HG02759 (cell line): ENCODE results near the gene HIVEP3.

Source experiments
- ATAC-seq: cut with Tn5 transposase; IDR thresholded peaks from one replicate; pipeline ENCODE4 v1.9.1; 2021; ENCODE audit warnings: mild to moderate bottlenecking, moderate library complexity; ENCODE audit not compliant: unreplicated experiment

HIVEP3 gene

DNA sequence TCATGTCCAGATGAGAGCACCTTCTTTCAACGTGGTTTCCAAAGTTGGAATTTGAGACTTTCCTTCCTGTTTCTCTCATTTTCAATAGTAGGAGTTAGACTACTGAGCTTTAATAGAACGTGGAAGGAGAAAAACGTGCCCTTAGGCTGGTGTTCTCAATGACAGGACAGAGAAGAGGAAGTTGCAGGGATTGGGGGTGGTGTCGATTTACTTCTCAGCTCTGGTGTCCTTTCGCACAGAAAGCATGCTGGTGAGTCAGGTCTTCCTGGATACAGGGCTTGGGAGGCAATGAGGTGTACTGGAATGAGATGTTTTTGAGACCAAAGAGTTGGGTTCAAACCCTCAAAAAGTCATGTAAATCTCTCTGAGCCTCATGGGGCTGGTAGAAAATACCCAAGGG, 67.1 kb downstream of the HIVEP3 start:
- ATAC-seq = no peak

DNA sequence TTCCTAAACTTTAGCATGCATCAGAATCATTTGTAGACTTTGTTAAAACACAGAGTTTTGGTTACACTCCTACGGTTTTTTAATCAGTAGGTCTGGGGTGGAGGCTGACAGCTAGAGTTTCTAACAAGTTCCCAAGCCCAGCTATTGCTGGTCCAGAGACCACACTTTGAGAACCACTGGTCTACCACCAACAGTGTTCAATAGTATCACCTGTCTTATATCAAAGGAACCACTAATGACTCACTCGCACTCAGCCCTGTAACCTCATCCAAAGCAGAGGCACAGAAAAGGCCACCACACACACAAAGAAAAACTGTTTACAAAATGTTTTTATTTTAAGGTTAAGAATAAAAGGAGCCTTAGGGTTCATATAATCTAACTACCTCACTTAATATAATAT, 68.7 kb downstream of the HIVEP3 start:
- no peak for ATAC-seq

DNA sequence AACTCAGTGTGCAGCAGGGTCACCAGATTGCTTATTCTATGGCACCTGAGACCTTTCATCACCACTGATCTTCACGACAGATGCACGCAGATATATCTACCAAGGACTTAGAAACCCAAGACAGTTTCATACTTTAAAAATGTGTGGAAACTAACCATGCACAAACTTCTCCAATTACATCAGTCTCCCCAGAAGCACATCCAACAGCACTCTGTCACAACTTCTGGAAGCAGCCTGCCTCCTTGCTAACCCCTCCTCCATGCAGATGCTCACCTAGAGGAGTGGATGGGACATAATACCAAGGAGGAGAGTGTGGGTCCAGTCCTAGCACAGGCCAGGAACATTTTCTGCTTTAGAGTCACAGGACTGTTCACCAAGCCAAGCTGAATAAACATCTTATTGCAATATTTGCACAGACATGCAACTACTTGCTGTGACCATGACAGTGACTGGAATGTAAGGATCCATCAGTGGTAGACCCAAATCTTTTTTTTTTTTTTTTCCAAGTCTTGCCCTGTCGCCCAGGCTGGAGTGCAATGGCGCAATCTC, 69.4 kb downstream of the HIVEP3 start:
- no peak for ATAC-seq

DNA sequence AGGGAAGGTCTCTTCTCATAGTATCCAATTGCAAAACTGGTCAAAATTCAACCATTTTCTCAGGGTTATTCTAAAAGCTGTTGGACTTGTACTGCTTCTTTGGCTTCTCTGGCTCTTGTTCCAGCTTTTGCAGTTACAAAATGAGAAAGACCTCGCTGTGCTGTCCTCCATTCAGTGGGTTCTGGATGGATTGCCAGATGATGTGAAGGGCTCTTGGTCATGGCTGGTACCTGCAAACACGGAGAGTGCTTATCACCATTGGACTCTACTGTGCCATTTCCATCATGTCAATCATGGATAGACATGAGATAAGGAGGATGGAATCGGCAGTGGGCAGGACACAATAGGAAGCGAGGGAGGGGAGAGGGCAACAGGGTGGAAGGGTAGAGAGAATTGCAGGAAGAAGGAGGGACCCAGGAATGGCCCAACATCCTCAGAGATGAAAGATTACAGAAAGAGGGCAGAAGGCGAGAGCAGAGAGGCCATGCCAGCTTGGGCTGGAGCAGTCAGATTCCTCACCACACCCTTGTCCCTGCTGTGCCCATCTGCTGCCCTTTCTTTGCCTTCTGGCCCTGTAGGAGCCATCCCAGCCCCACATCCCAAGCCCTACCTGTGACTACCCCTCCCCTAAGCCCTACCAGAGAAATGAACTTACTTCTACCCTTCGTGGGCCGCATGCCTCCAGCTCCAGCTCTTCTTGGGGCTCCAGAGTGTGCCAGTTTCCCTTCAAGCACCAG, 70.3 kb downstream of the HIVEP3 start:
- ATAC-seq = no peak

DNA sequence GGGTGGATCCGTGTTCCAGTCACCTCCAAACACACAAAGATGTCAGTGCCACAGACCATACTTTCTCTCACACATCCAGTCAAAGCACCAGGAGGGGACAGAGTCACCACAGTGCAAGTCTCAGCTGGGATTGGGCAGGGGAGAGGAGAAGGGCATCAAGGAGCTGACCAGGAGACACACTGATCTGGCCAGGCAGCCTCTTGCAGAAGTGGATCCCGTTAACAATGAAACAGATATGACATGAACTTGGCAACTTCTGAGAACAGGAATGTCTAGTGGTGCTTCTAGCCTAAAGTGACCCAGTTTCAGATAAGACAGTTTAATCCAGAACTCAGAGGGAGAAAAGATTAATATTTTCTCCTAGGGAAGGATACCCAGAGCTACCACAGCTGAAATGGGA, 71.0 kb downstream of the HIVEP3 start:
- no peak for ATAC-seq

DNA sequence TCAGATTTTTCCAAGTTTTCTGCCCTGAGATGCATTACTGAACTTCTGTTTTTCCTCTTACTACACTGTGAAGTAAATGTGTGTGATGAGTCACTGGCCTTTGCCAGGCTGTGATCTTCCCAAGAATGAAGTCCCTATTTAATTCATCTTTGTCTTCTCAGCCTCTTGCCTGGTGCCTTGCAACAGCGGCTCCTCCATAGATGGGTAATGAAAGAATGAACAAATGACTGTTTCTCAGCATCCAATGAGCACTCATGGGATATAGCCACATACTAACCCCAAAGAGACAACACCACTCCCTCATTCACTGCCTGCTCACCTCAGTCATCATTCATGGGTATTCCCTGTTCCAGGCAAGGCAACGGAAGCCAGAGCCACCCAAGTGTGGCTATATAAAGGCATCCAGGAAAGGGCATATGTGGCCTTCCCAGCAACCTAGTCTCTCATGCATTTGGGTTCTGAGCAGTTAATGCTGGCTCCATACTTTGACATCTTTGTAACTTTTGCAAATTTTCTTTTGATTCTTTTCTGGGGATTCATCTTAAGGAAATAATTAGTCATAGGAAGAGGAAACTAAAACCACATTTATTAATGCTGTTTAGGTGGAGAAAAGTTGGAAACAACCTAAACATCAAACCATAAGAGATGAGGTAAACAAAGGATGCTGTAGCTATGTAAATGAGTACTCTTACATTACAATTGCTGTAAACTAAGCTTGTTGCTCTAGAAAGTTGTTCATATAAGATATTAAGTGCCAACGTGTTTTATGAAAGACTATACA, 71.9 kb downstream of the HIVEP3 start:
- ATAC-seq = no peak

DNA sequence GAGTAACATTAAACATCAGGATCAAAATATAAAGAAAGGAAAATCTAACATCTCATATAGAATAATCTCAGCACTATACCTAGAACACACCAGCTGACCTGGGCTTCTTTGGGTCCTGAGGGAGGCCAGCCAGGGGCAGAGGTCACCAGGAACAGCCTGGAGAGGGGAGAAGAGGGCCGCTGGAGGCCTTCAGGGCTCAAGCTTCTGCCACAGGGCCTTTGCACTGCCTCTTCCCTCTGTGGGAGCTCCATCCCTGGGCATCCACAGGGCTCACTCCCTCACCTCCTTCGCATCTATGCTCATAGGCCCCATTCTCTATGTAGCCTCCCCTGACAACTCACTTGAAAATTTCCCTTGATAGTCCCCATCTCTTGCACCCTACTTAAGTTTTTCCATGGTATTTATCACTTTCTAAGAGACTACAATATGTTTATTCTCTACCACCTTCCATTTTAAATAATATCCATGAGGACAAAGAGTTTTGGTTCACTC, 73.9 kb downstream of the HIVEP3 start:
- no peak for ATAC-seq

DNA sequence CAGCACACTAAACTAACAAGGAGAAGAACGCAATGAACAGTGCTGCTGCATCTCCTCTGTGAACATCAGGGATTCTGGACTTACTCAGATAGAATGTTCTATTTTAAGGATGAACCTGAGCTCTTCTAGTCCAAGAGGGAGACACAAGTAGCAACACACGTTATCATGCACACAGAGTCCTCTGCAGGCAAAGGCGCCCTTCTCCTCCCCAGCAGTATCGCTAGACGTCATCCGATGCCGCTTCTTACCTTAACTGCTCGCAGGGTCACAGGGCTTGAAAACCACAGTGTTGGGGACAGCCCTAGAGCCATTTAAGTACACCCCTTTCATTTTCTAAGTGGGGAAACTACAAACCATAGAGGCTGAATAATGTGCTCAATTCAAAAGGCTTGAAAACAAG, 74.5 kb downstream of the HIVEP3 start:
- no peak for ATAC-seq

DNA sequence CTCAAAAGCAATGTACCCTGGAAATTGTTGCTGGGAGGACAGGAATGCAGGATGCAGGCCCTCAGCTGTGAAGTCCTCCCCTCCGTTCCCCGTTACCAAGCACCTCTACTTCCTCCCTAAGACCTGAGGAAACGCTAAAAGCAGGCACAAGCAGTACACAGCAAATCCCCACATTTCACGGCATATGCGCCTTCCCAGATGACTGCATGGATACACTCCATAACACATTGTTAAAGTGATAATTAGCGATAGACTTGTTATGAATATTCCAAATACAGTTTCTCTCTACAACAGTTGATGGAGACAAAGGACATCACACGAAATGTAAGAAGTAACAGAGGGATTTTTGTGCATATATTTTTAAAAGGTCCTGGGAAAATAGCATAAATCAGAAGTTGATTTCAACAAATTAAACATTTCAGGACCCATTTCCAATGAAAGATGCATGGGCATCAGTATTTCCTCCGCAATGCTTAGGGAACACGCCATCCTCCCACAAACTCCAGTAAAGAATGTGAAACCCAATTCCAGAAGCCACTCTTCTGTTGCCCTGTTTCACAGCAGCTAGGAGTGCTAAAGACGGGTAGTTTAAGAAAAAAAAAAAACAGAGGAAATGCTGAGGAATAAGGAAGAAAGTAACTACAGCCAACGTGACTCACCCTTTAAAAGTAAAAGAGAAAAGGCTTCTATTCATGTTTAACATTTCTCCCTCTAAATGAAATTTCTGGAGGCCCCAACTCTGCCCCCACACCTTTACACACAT, 75.5 kb downstream of the HIVEP3 start:
- no peak for ATAC-seq

DNA sequence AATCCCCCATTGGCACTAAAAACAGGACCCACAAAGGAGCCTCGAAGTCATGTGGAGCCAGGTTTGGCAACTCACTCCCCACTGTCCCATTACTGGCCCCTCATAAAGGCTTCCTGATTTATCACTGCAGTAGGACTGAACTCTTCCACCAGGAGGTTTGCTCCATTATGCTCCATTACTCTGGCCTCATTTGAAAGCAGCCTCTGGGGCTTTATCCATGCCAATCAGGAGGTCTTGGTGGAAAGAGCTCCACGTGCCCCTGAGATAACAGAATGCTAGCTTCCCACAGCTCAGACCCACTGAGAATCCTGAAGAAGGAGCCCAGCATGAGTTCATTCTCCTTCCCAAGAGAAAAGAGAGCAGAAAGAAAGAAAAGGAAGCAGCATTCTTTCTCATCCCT, 76.4 kb downstream of the HIVEP3 start:
- no peak for ATAC-seq

DNA sequence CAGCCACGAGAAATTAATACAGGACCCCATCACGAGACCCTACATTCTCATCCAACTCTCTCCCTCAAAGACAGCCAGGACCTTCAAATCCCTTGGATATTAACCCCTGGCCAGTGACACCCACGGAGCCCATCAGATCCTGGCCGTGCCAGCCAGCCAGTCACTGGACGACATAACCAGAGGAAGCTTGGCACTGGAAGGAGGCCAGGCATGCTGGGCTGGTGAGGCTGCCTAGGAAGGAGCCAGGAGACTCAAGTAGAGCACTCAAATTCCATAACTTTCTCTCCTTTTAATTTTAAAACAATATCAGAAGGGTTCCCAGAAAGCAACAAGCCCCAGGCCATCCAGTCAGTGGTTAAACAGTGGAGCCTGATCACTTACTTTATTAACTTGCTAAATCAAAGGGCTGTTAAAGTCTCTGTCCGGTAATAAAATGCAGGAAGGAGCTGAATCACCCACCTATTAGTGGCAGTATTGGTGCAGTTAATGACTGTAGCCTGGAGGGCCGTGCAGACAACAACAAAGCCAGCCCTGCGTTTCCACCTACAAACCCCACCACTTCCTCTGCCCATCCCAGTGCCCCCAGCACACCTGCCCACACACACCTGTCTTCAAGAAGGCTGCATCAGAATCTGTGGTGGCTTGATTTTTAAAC, 78.0 kb downstream of the HIVEP3 start:
- no peak for ATAC-seq

DNA sequence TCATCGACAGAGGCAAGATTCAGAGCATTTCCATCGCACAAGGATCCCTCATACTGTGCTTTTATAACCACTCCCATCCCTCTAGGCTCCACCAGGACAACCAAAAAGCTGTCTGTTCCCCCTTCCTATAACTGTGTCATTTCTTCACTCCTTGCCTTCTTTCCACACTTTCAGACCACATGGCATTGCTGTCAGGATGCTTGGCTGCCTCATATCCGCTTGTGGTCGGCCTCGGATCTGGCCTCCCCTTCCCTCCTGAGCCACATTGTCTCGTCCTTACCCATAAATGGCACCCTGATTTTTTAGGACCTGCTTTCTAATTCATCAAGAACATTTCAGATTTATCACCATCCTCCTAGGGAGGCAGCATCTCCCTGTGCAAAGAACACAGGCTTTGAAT, 80.5 kb downstream of the HIVEP3 start:
- no peak for ATAC-seq

DNA sequence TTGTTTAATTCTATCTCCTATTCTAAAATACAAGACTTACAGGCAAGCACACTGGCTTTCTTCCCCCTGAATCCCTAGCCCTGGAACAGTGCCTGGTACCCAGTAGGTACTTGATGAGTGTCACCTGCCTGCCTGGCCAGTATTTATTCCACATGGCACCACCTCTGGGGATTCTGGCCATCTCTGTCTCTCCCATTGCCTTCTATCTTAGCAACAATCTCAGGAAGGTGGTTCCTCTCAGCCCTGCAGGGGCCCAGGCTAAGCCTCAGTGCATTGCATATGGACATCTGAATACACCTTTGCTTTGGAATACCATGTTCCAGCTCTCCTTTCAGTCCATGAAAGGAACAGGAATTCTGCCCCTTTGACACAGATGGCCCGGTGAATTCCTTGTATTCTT, 81.0 kb downstream of the HIVEP3 start:
- ATAC-seq = no peak

DNA sequence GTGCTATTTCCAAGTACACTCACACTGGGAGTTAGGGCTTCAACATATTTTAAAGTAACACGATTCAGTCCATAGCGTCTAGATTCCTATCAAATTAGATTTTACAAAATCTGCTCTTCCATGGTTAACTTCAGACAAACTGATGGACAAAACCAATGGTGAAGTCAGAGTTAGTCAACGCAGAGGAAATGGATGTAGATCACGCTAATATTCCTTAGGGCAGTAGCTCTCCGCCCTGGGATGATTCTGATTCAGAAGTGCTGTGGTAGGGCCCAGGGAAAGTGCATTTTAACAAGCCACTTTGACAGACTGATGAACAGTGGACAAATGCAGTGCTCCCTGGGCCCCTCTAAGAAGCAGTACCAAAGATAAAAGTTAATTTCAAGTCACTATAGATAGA, 83.2 kb downstream of the HIVEP3 start:
- ATAC-seq = no peak

DNA sequence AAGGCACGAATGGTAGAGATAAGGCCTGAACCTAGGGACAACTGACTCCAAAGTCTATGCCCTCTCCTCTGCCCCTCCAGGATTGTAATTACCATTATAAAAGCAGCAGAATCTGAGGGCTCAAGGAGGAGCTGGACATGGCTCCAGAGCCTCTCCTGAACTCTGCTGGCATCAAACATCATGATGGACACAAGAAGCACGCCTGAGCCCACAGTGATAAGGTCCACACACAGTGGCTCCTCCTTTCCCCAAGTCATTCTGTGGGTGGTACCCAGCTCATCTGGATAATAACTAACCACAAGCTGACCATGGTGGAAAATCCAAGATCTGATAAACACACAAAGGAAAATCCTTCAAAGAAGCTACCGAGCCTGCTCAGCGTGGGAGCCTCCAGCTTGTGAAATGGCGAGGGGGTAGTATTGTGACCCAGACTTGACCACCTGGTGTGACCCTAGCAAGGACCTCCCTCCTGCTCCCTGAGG, 85.2 kb downstream of the HIVEP3 start:
- ATAC-seq = no peak

DNA sequence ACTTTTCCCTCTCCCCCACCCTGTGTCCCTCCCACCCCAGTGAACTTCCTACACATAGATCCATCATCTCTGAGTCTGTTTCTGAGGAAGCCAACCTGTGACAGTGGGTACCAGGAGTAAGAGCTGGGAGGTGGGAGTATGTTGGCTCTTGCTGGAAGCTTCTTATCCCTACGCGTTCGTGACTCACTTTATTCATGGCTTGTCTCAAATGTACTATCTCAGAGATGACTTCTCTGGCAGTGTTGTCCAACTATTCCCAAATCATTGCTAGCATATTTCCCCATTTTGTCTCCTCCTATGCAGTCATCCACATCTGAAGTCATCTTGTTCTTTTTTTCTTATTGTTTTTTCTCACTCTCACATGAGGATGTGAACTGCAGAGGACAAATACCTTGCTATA, 88.0 kb downstream of the HIVEP3 start:
- no peak for ATAC-seq

DNA sequence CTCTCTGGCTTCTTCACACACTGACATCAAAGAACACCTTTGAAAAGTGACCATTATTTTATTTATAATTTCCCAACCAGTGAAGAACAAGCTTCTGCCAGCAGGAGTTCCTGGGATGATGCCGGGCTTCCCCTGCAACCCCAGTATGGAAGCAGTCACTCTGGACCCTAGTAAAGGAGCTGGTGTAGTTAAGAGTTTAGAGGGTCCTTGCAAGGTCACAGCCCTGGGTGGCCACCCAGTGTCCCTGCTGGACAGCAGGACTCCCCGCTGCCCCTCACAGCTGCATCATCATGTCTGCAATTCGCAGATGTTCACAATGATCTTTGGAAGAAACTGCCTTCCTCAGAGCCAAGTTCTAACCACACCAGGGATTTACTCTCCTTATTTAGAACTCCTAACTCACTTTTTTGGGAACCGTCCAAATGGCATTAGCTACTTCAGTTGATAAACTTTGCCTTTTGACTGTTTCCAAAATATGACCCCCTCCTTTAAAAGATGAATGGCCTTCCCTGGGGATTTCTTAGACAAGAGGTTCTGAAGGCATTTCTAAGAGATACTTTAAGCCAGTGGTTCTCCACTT, 90.6 kb downstream of the HIVEP3 start:
- ATAC-seq = no peak

DNA sequence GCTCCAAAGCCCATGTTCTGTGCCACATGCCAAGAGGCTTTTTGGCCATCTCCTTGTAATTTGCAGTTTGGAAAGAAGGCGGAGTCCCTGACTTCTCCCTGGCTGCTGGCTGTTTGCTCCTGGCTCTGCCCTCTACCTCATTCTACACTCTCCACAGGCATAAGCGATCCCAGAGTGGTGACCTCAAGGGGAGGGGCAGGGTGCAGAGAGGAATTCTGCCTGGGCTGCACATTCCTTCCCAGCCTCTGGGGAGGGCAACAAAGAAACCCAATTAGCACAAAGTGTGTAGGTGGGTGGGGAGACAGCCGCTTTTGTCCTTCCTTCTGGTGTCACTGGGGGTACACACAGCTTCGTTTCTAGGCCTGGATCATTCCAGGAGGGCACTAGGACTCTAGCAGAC, 95.3 kb downstream of the HIVEP3 start:
- no peak for ATAC-seq

DNA sequence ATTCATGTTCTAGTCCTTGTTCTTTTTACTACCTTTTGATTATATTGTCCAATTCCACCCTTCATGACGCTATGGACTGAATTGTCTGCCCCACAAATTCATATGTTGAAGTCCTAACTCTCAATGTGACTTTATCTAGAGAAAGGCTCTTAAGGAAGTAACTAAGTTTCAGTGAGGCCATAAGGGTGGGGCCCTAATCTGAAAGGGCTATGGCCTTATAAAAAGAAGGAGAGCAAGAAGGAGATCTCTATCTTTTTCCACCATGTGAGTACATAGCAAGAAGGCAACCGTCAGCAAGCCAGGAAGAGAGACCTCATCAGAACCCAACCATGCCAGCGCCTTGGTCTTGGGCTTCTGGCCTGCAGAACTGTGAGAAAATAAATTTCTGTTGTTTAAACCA, 95.9 kb downstream of the HIVEP3 start:
- no peak for ATAC-seq

DNA sequence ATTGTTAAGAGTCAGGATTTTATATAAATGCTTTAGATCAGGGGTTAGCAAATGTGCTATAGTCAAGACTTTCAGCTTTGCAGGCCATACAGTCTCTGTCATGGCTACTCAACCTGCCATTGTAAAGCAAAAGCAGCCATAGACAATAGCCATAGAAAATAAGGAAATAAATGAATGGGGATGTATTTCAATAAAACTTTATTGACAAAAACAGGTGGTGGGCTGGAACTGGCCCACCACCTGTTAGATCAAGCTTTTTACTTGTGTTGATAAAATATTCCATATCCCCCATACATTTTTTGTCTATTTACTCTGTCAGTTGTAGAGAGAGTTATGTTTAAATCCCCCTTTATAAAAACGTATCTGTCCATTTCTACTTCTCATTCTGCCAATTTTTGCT, 98.9 kb downstream of the HIVEP3 start:
- no peak for ATAC-seq
